Fibroblast of the aortic adventitia (primary cell): ENCODE measurements around the gene CFAP251. TPM values are rescaled to one million over a fixed set of nuclear protein-coding genes. Genes with fewer than 3 reads are reported as not detected.

Experiments used
- DNase-seq: peaks from one replicate; pipeline ENCODE4 v3.0.0-alpha.2; 2010; ENCODE audit warnings: low read depth
- H3K4me3 ChIP-seq: 2 replicates; pipeline ENCODE4 v1.5.1; 2011; ENCODE audit warnings: low read depth, mild to moderate bottlenecking, control low read depth, low read length, moderate library complexity
- total RNA-seq: library from RNA; depleted of rRNA; stranded (reverse); fragments of >200 nt; gene quantifications from 2 replicates; pipeline ENCODE4 v1.2.3, GENCODE V29; 2012; ENCODE audit warnings: low replicate concordance
- TF ChIP-seq, protein P1 (sequence below): IDR thresholded peaks from 2 replicates; pipeline ENCODE4 v1.5.1; 2011; ENCODE audit warnings: mild to moderate bottlenecking, low read length, control low read depth, inconsistent platforms; ENCODE audit not compliant: insufficient read depth

Gene CFAP251
- total RNA-seq, 1 donor: 8.8 TPM

- TF ChIP-seq, protein P1, sequence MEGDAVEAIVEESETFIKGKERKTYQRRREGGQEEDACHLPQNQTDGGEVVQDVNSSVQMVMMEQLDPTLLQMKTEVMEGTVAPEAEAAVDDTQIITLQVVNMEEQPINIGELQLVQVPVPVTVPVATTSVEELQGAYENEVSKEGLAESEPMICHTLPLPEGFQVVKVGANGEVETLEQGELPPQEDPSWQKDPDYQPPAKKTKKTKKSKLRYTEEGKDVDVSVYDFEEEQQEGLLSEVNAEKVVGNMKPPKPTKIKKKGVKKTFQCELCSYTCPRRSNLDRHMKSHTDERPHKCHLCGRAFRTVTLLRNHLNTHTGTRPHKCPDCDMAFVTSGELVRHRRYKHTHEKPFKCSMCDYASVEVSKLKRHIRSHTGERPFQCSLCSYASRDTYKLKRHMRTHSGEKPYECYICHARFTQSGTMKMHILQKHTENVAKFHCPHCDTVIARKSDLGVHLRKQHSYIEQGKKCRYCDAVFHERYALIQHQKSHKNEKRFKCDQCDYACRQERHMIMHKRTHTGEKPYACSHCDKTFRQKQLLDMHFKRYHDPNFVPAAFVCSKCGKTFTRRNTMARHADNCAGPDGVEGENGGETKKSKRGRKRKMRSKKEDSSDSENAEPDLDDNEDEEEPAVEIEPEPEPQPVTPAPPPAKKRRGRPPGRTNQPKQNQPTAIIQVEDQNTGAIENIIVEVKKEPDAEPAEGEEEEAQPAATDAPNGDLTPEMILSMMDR: no peak
- no peak overlapping the region for H3K4me3 ChIP-seq
- peak; percentile 58 for DNase-seq
Observed at GRCh38 chr12:121942145-121942718, 23.8 kb downstream of the CFAP251 start.

DNA sequence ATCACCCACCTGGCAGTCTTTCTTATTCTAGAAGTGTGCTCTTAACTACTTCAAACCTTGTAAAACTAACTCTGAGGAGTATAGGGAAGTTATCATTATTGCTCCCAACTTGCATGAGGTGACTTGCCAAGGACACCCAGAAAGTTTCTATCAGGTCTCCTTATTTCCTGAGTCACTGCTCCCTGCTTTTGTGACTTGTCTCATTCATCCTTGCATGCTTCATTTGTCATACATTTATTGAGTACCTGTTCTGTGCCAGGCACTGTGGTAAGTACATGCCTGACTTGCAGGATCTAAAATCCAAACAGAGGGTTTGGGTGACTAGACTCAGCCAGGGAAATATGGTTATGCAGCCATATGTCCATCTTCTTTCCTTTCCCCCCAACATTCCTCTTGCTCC lies 25.5 kb downstream of the CFAP251 start:
- DNase-seq: no peak
- TF ChIP-seq, protein P1: no peak
- no peak overlapping the region for H3K4me3 ChIP-seq

- DNase-seq: no peak
- TF ChIP-seq, protein P1: no peak
- H3K4me3 ChIP-seq: no peak overlapping the region
Observed at GRCh38 chr12:121946313-121947025, 28.1 kb downstream of the CFAP251 start.

GRCh38 chr12:121947981-121948380 lies 29.6 kb downstream of the CFAP251 start:
- no peak overlapping the region for H3K4me3 ChIP-seq
- no peak for DNase-seq

GRCh38 chr12:121949648-121950397 lies 31.4 kb downstream of the CFAP251 start:
- H3K4me3 ChIP-seq: no peak overlapping the region
- DNase-seq: peak; percentile 90
- TF ChIP-seq, protein P1: no peak

More at GRCh38 chr12:121947981-121948380, 29.6 kb downstream of the CFAP251 start:
- TF ChIP-seq, protein P1: no peak

GRCh38 chr12:121953117-121953692 lies 34.8 kb downstream of the CFAP251 start:
- no peak for DNase-seq
- TF ChIP-seq, protein P1: no peak
- no peak overlapping the region for H3K4me3 ChIP-seq
